Colonic mucosa (tissue), 4 donors: ENCODE measurements around the gene PDK1. TPM values are rescaled to one million over a fixed set of nuclear protein-coding genes. Genes with fewer than 3 reads are reported as not detected.

Experiments used
- DNase-seq: peaks from one replicate; pipeline ENCODE4 v3.0.0-alpha.2; 2020
- H3K27ac ChIP-seq: fragments of 200-600 bp; one replicate; pipeline ENCODE4 v1.8.0; 2021
- H3K27me3 ChIP-seq: fragments of 200-600 bp; one replicate; pipeline ENCODE4 v1.8.0; 2021
- H3K36me3 ChIP-seq: fragments of 200-600 bp; one replicate; pipeline ENCODE4 v1.8.0; 2021
- H3K4me1 ChIP-seq: fragments of 200-600 bp; one replicate; pipeline ENCODE4 v1.8.0; 2021; ENCODE audit warnings: mild to moderate bottlenecking
- H3K4me3 ChIP-seq: fragments of 200-600 bp; one replicate; pipeline ENCODE4 v1.8.0; 2021
- H3K9ac ChIP-seq, 2 donors: one replicate each; pipeline ENCODE4 v1.7.0; 2013; ENCODE audit warnings: control low read depth in 2 of 2, low read depth in 2 of 2, low read length in 2 of 2
- H3K9me3 ChIP-seq: fragments of 200-600 bp; one replicate; pipeline ENCODE4 v1.8.0; 2021
- intact Hi-C: fragments of 100-400 bp; cut with DNase I; formaldehyde crosslinking; loops from one replicate; pipeline ENCODE4 v1.14.1; 2022
- total RNA-seq, 2 donors: library from RNA; stranded (reverse); fragmentation: NEBNext Ultra II Directional in 1 of 2; extraction: Animal tissue kit (Norgen Biotek cat#: 25700) in 1 of 2; gene quantifications; one replicate each; pipeline ENCODE4 v1.2.1, GENCODE V29; 2021
- TF ChIP-seq, protein P1 (sequence below): fragments of 200-600 bp; IDR thresholded peaks from one replicate; pipeline ENCODE4 v1.8.0; 2022; ENCODE audit warnings: antibody characterized with exemption, mild to moderate bottlenecking
- donor health status: healthy.
- donor health status: DM: no; HTN: no; CAD: no.
- donor health status: DM: no; HTN: no; CAD: no.

PDK1 gene
- total RNA-seq, 2 donors from 2014 or later = 13.3 to 44.1 TPM

DNA sequence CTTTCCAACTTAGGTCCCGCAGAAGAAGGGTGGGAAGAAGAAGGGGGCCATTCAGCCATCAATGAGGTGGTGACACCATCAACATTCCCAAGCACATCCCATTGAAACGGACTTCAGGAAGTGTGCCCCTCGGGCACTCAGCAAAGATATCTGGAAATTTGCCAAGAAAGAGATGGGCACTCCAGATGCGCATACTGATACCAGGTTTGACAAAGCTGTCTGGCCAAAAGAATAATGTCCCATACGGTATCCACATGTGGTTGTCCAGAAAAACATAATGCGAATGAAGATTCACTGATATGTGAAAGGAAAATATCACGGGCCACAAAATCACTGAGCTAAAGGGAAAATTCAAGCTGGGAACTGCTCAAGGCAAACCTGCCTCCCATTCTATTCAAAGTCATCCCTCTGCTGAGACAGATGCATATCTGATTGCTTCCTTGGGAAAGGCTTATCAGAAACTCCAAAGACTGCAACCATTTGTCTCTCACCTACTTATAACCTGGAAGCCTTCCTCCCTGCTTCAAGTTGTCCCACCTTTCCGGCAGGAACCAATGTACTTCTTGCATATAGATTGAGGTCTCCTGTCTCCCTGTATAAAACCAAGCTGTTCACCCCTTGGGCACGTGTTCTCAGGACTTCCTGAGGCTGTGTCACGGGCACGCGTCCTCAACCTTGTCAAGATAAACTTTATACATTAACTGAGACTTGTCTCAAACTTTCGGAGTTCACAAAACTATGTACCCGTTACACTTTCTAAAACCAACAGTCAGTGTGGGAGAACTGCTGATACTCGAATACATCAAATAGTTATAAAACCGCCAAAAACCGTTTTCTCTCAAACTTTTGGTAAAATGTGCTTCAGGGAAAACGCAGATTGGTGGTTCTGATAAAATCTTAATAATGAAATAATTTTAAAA lies 1.3 kb upstream of the PDK1 start:
- intact Hi-C loops = no loop called here
- Histone ChIP-seq H3K9me3 (no peaks in the 10 kb centered on the region), H3K4me1 (no peaks in the 10 kb centered on the region), H3K27me3 (no peaks in the 10 kb centered on the region), H3K36me3 (no peaks in the 10 kb centered on the region), H3K4me3 (peak overlapping the region; percentile 96), H3K27ac (peak overlapping the region; percentile 96), H3K9ac (no peak overlapping the region)
- TF ChIP-seq, protein P1, sequence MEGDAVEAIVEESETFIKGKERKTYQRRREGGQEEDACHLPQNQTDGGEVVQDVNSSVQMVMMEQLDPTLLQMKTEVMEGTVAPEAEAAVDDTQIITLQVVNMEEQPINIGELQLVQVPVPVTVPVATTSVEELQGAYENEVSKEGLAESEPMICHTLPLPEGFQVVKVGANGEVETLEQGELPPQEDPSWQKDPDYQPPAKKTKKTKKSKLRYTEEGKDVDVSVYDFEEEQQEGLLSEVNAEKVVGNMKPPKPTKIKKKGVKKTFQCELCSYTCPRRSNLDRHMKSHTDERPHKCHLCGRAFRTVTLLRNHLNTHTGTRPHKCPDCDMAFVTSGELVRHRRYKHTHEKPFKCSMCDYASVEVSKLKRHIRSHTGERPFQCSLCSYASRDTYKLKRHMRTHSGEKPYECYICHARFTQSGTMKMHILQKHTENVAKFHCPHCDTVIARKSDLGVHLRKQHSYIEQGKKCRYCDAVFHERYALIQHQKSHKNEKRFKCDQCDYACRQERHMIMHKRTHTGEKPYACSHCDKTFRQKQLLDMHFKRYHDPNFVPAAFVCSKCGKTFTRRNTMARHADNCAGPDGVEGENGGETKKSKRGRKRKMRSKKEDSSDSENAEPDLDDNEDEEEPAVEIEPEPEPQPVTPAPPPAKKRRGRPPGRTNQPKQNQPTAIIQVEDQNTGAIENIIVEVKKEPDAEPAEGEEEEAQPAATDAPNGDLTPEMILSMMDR = no peak
- DNase-seq = no peak

DNA sequence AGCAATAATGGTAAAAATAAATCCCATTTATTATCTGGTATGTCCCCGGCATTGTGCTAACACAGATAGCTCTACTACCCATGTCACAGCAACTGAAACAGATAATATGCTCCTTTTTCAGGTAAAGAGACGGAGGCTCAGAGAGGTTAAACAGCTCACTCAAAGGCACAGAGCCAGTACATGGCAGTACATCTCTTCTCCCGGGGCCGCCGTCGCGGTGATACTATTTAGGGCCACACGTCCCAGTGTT lies 693 bp upstream of the PDK1 start:
- Histone ChIP-seq H3K9ac (peak overlapping the region; percentile 79 to 92), H3K9me3 (no peaks in the 10 kb centered on the region), H3K27ac (peak overlapping the region; percentile 96), H3K27me3 (no peaks in the 10 kb centered on the region), H3K4me1 (no peaks in the 10 kb centered on the region), H3K36me3 (no peaks in the 10 kb centered on the region), H3K4me3 (peak overlapping the region; percentile 96)
- DNase-seq = no peak
- TF ChIP-seq, protein P1 = no peak
- intact Hi-C loops = no loop called here

DNA sequence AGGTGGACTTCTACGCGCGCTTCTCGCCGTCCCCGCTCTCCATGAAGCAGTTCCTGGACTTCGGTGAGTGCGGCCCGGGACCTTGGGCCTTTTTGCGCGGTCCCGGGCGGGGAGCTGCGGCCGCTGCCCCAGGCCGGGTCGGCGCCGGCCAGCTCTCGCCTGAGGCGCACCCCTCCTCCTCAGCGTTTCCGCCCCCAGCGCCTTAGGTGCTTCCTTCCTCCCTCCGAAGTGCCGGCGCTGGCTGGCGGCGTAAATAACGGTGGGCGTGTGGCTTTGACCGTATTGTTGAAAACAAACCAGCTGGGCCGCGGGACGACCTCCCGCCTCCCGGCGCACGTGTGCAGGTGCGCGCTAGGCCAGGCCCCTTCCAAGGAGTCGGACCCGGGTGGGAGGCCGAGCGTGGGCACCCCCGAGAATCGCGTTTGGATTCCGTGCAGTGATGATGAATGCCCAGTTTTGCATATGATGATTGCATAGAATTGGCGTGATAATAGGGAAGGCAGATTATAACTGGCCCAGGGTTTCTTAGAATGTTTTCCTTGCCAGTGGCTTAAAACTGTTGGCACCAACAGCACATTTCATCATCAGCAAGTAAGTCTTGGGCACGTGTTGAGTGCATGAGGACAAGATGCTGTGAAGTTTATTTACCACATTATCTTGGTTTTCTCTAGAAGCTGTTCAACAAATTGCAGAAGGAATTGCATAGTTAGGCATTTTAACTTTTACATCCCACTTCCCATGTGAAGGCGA lies 569 bp downstream of the PDK1 start:
- H3K4me3 ChIP-seq = peak overlapping the region; percentile 96
- H3K36me3 ChIP-seq = no peaks in the 10 kb centered on the region
- no peaks in the 10 kb centered on the region for H3K4me1 ChIP-seq
- H3K9ac ChIP-seq = peak overlapping the region; percentile 83 to 95
- TF ChIP-seq, protein P1 = no peak
- H3K27ac ChIP-seq = peak overlapping the region; percentile 96
- intact Hi-C loops = no loop called here
- DNase-seq = peak; percentile 74
- no peaks in the 10 kb centered on the region for H3K27me3 ChIP-seq
- H3K9me3 ChIP-seq = no peaks in the 10 kb centered on the region

DNA sequence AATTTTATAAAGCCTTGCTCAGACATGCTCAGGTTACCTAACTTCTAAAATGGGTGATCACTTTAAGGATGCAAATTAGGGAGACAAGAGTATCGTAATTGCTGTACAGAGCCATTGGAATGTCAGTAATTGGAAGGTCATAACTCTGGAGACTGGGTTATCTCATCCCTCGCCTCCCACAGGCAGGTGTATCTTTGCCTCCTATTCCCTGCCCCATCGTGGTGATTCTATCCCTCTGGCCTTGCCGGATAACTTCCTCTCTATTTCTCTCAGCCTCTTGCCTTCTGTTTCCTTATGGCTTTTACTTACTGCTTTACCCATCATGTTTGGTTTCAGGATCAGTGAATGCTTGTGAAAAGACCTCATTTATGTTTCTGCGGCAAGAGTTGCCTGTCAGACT lies 2.5 kb downstream of the PDK1 start:
- no peak for DNase-seq
- intact Hi-C loops = no loop called here
- Histone ChIP-seq H3K9me3 (no peaks in the 10 kb centered on the region), H3K36me3 (no peaks in the 10 kb centered on the region), H3K4me3 (no peak overlapping the region), H3K9ac (no peak overlapping the region), H3K4me1 (no peaks in the 10 kb centered on the region), H3K27ac (no peak overlapping the region), H3K27me3 (no peaks in the 10 kb centered on the region)
- TF ChIP-seq, protein P1 = no peak

DNA sequence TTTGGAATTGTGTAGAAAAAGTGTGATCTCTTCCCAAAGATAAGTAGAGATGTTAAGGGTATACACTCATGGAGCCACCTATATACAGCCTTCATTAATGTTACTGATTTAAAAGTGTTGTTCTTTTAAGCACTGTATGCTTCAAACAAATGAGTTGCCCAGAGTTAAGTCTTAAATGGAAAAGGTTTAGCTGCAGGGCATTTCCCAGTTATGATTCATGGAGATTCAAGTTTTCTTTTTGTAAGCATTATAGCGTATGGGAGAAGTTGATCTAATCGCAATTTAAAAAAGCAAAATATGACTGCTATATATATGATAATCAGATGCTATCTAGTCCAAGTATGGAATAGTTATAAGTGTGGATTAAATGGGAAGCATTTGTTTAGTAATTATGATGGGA lies 4.8 kb downstream of the PDK1 start:
- Histone ChIP-seq H3K9ac (no peak overlapping the region), H3K36me3 (peaks cover 9% of the 10 kb centered on the region), H3K4me1 (no peaks in the 10 kb centered on the region), H3K27me3 (no peaks in the 10 kb centered on the region), H3K4me3 (no peak overlapping the region), H3K9me3 (no peaks in the 10 kb centered on the region), H3K27ac (no peak overlapping the region)
- intact Hi-C loops = no loop called here
- TF ChIP-seq, protein P1 = no peak
- no peak for DNase-seq
